Endothelial cell of umbilical vein (primary cell): ENCODE measurements around the gene BACH2. TPM values are rescaled to one million over a fixed set of nuclear protein-coding genes. Genes with fewer than 3 reads are reported as not detected.

Source experiments
- BruUV-seq: library from RNA; stranded (reverse); fragments of 400-500 nt; replicated peaks from 2 replicates; lab custom pipeline; 2021; lab: Mats Ljungman, UMichigan
- CTCF ChIA-PET: fragments of 300-600, 350-600 bp; sonication (Branson Sonifier 250); formaldehyde crosslinking; loops from one replicate; lab custom pipeline; 2021; ENCODE audit warnings: antibody characterized with exemption, inconsistent platforms; lab: Charles Lee
- POLR2A ChIA-PET: fragments of 300-600, 350-600 bp; sonication (Branson Sonifier 250); formaldehyde crosslinking; loops from one replicate; lab custom pipeline; 2021; ENCODE audit warnings: antibody characterized with exemption, inconsistent platforms; lab: Charles Lee
- DNase-seq: peaks from one replicate; pipeline ENCODE4 v3.0.0-alpha.2; 2011; ENCODE audit warnings: low read depth, low spot score
- FAIRE-seq: peaks from 2 replicates; lab custom pipeline; 2011; peaks lifted over from hg19 to GRCh38; lab: Jason Lieb, UNC
- H2AFZ ChIP-seq: 2 replicates; pipeline ENCODE4 v1.6.0; 2012; ENCODE audit warnings: low read depth, low read length, control low read depth, inconsistent platforms
- H3K27ac ChIP-seq: 2 replicates; pipeline ENCODE4 v1.5.1; 2011; ENCODE audit warnings: low read depth, mild to moderate bottlenecking, control low read depth, low read length, moderate library complexity; ENCODE audit not compliant: insufficient read depth
- H3K27me3 ChIP-seq, 2 experiments: 2 replicates each; pipeline versions ENCODE4 v1.6.0 to v1.6.1; 2011; ENCODE audit warnings: low read length in 2 of 2, mixed read lengths in 1 of 2; ENCODE audit not compliant: control insufficient read depth in 2 of 2, insufficient read depth in 2 of 2
- H3K36me3 ChIP-seq, 2 experiments: 2 replicates in 1 of 2; 3 replicates in 1 of 2; pipeline ENCODE4 v1.5.1; 2011; ENCODE audit warnings: low read length in 2 of 2, mild to moderate bottlenecking in 1 of 2, moderate library complexity in 1 of 2; ENCODE audit not compliant: control insufficient read depth in 2 of 2, insufficient read depth in 2 of 2; ENCODE audit errors: extremely low read depth in 1 of 2
- H3K4me1 ChIP-seq: 3 replicates; pipeline ENCODE4 v1.5.1; 2011; ENCODE audit warnings: mild to moderate bottlenecking, low read length; ENCODE audit not compliant: control insufficient read depth, insufficient read depth; ENCODE audit errors: extremely low read depth
- H3K4me2 ChIP-seq: 2 replicates; pipeline ENCODE4 v1.6.1; 2011; ENCODE audit warnings: low read length, control low read depth, mixed read lengths; ENCODE audit not compliant: insufficient read depth
- H3K4me3 ChIP-seq, 3 experiments: fragments of 200-600 bp in 1 of 3; sonication (generic), shearing (Covaris generic) in 1 of 3; replicated peaks in 1 of 3; 2 replicates each; pipeline ENCODE4 v1.5.1; 2011 to 2016; ENCODE audit warnings: control low read depth in 3 of 3, low read length in 3 of 3, mild to moderate bottlenecking in 2 of 3, inconsistent platforms in 1 of 3, low read depth in 1 of 3, moderate library complexity in 1 of 3; ENCODE audit not compliant: insufficient read depth in 1 of 3
- H3K79me2 ChIP-seq: 2 replicates; pipeline ENCODE4 v1.6.0; 2012; ENCODE audit warnings: low read length, inconsistent platforms; ENCODE audit not compliant: control insufficient read depth, insufficient read depth
- H3K9ac ChIP-seq: replicated peaks from 2 replicates; pipeline ENCODE3; 2011; ENCODE audit warnings: low read length, control low read depth; ENCODE audit not compliant: insufficient read depth; ENCODE audit errors: extremely low read depth
- H3K9me1 ChIP-seq: replicated peaks from 3 replicates; pipeline ENCODE4 v1.6.0; 2011; ENCODE audit warnings: mild to moderate bottlenecking, low read length; ENCODE audit not compliant: control insufficient read depth, insufficient read depth; ENCODE audit errors: extremely low read depth
- H3K9me3 ChIP-seq: replicated peaks from 2 replicates; pipeline ENCODE4 v1.5.1; 2012; ENCODE audit warnings: low read length, inconsistent platforms; ENCODE audit not compliant: control insufficient read depth, insufficient read depth
- H4K20me1 ChIP-seq: replicated peaks from 2 replicates; pipeline ENCODE3; 2011; ENCODE audit warnings: mild to moderate bottlenecking, low read length; ENCODE audit not compliant: control insufficient read depth, insufficient read depth; ENCODE audit errors: extremely low read depth
- EZH2 ChIP-seq: IDR thresholded peaks from 2 replicates; pipeline ENCODE4 v1.6.1; 2012; ENCODE audit warnings: borderline replicate concordance, low read depth, mild to moderate bottlenecking, moderate library complexity, low read length, inconsistent platforms; ENCODE audit not compliant: severe bottlenecking
- FOS ChIP-seq: IDR thresholded peaks from 2 replicates; pipeline ENCODE4 v1.6.1; 2011; ENCODE audit warnings: mild to moderate bottlenecking, low read length, moderate library complexity, borderline replicate concordance; ENCODE audit not compliant: insufficient read depth
- GATA2 ChIP-seq: IDR thresholded peaks from 2 replicates; pipeline ENCODE4 v1.7.0; 2011; ENCODE audit warnings: low read depth, mild to moderate bottlenecking, moderate library complexity, mixed read lengths, low read length; ENCODE audit not compliant: insufficient read length, insufficient read depth
- JUN ChIP-seq: IDR thresholded peaks from 2 replicates; pipeline ENCODE4 v1.6.1; 2011; ENCODE audit warnings: borderline replicate concordance, low read depth; ENCODE audit not compliant: insufficient read length, insufficient read depth
- MYC ChIP-seq: IDR thresholded peaks from one replicate; pipeline ENCODE4 v1.6.1; 2011; ENCODE audit warnings: mild to moderate bottlenecking, low read depth, low read length
- POLR2A ChIP-seq: IDR thresholded peaks from 2 replicates; pipeline ENCODE4 v1.6.1; 2012; ENCODE audit warnings: low read depth, mild to moderate bottlenecking, control low read depth, low read length
- POLR2AphosphoS5 ChIP-seq: IDR thresholded peaks from 2 replicates; pipeline ENCODE4 v1.6.1; 2012; ENCODE audit warnings: low read depth, mild to moderate bottlenecking, control low read depth, low read length, moderate library complexity; ENCODE audit not compliant: insufficient read depth
- dilution Hi-C: fragments of 300-500 bp; cut with MboI; formaldehyde crosslinking; loops from one replicate; pipeline ENCODE4 v1.15.0; 2019; ENCODE audit warnings: low sequenced_read_pairs; ENCODE audit not compliant: extremely low pct_ligation_motif_present
- intact Hi-C: fragments of 100-400 bp; cut with micrococcal nuclease; formaldehyde crosslinking; loops from one replicate; pipeline ENCODE4 v1.10.0; 2022
- polyA plus RNA-seq, 4 experiments: library from polyadenylated mRNA; depleted of rRNA in 3 of 4; stranded (reverse) in 3 of 4; unstranded in 1 of 4; fragments of >200 nt; gene quantifications; 2 replicates each; pipeline versions ENCODE4 v1.2.1 to v1.2.3, GENCODE V29; 2011 to 2012; ENCODE audit warnings: missing spikeins in 1 of 4
- total RNA-seq: library from RNA; stranded (reverse); gene quantifications from 2 replicates; pipeline ENCODE4 v1.2.3, GENCODE V29; 2021
- TF ChIP-seq, protein P1 (sequence below): IDR thresholded peaks from 2 replicates; pipeline ENCODE4 v1.6.1; 2011; ENCODE audit not compliant: insufficient read depth, insufficient read length
- TF ChIP-seq, protein P2 (sequence below), 2 donors: IDR thresholded peaks; 1 replicate in 1 of 2; 2 replicates in 1 of 2; pipeline ENCODE4 v1.5.1; 2011; ENCODE audit warnings: low read length in 2 of 2, mild to moderate bottlenecking in 2 of 2, moderate library complexity in 2 of 2, control low read depth in 1 of 2, inconsistent platforms in 1 of 2, low read depth in 1 of 2; ENCODE audit not compliant: insufficient read depth in 1 of 2; ENCODE audit errors: extremely low read depth in 1 of 2

The BACH2 gene
- total and polyA plus RNA-seq, 2 donors (not counting 3 experiments of a cell fraction or from before 2014, with no cell fraction given): 1.7 to 5.6 TPM

DNA sequence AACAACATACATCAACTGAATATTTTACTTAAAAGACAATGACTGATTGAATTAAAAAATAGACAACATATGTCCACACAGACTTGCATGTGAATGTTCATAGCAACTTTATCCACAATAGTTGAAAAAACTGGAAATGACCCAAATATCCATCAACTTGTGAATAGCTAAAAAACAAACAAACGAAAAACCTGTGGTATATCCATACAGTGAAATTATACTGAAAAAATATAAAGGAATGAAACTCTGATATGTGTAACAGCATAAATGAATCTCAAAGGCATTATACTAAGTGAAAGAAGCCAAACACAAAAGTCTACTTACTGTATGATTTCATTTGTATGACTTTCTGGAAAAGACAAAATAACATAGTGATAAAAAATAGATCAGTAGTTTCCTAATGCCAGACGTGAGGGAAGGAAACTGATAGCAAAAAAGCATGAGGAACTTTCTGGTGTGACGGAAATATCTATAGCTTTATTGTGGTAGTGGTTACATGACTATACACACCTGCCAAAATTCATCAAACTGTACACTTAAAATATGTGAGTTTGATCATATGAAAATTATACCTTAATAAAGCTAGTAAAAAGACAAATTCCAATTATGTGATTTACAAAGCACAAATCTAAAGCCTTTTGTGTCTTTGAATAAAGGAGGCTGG is 123.2 kb downstream of the BACH2 start:
- H2AFZ ChIP-seq: no peak overlapping the region
- no peak for FAIRE-seq
- H4K20me1 ChIP-seq: no peaks in the 10 kb centered on the region
- CTCF ChIA-PET: no interaction called here
- H3K79me2 ChIP-seq: no peaks in the 10 kb centered on the region
- H3K4me1 ChIP-seq: no peaks in the 10 kb centered on the region
- peaks cover 9% of the 10 kb centered on the region in 2 experiments for H3K27me3 ChIP-seq
- intact Hi-C loops (loop anchor here (10.0 kb wide), 1 partner anchor 229 kb away; no protein-coding TSS in a partner anchor), dilution Hi-C loops (no loop called here)
- DNase-seq: no peak
- no peak overlapping the region for H3K27ac ChIP-seq
- H3K4me3 ChIP-seq: no peak overlapping the region
- H3K36me3 ChIP-seq: no peaks in the 10 kb centered on the region
- POLR2A ChIA-PET: no interaction called here
- no peak overlapping the region for H3K9ac ChIP-seq
- no TSS peak for BruUV-seq
- no peaks in the 10 kb centered on the region for H3K9me3 ChIP-seq
- H3K4me2 ChIP-seq: no peak overlapping the region
- H3K9me1 ChIP-seq: no peaks in the 10 kb centered on the region
- TF ChIP-seq JUN: no peak
- TF ChIP-seq MYC: no peak
- no peak for TF ChIP-seq GATA2
- no peak for TF ChIP-seq POLR2A
- no peak for TF ChIP-seq FOS
- no peak for TF ChIP-seq EZH2
- TF ChIP-seq POLR2AphosphoS5: no peak
- TF ChIP-seq, protein P1, sequence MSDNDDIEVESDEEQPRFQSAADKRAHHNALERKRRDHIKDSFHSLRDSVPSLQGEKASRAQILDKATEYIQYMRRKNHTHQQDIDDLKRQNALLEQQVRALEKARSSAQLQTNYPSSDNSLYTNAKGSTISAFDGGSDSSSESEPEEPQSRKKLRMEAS: no peak
- TF ChIP-seq, protein P2, sequence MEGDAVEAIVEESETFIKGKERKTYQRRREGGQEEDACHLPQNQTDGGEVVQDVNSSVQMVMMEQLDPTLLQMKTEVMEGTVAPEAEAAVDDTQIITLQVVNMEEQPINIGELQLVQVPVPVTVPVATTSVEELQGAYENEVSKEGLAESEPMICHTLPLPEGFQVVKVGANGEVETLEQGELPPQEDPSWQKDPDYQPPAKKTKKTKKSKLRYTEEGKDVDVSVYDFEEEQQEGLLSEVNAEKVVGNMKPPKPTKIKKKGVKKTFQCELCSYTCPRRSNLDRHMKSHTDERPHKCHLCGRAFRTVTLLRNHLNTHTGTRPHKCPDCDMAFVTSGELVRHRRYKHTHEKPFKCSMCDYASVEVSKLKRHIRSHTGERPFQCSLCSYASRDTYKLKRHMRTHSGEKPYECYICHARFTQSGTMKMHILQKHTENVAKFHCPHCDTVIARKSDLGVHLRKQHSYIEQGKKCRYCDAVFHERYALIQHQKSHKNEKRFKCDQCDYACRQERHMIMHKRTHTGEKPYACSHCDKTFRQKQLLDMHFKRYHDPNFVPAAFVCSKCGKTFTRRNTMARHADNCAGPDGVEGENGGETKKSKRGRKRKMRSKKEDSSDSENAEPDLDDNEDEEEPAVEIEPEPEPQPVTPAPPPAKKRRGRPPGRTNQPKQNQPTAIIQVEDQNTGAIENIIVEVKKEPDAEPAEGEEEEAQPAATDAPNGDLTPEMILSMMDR (IDR thresholded peaks at IDR 0.05; ENCODE audit: extremely low read depth in 1 of 2, insufficient read depth in 1 of 2, low read depth in 1 of 2, low read length in 2 of 2): no peak
